DLD1 (cell line): ENCODE measurements around the gene PAX7.

ENCODE experiments used
- in situ Hi-C: cut with HindIII; loops from 2 replicates; pipeline ENCODE4 v1.10.0; 2017; ENCODE audit warnings: low sequenced_read_pairs

PAX7 gene

DNA sequence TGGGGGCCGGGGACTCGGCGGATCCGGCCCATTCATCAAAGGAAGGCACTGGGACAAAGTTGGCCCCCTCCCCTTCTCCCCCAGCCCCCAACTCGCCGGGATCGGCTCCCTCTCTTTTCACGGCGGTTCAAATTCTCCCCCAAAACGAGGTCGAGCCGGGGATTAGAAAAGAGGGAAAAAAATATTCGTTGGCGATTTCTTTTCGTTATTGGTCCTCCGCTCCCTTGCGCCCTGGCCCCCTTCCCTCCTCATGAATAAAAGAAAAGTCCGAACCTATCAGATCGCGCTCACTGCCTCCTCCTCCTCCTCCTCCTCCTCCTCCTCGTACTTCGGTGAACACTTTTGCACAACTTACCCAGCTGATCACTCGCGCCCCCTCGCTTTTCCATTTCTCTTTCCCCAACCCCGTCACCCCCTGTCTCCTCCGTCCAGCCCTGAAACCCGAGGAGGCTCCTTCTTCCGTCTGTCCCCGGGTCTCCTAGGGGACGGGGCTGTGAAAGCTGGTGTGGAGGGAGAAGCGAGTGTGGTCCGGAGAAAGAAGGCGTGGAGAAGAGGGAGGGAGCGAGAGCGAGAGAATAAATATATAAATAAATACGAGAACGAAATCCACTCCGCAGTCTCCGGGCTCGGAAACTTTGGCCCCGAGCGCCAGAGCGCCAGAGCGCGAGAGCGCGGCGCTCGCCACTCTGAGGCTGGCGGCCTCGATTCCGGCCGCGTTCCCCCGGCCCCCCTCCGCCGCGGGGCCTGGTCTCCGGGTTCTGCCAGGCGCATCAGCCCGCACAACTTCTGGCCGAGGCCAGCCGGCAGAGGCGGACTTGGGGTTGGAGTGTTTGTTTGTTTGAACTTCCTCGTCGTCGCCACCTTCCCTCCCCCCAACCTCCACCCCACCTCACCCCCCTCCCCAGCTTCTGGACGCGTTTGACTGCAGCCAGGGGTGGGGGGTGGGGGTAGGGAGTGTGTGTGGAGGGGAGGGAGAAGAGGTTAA is at the start of gene PAX7:
Gene PAX7 (plus strand): TSS at position 336 of the 985 bp plus-strand sequence. CDS start 758 bp downstream, outside the sequence.
- in situ Hi-C loops, result no loop called here

DNA sequence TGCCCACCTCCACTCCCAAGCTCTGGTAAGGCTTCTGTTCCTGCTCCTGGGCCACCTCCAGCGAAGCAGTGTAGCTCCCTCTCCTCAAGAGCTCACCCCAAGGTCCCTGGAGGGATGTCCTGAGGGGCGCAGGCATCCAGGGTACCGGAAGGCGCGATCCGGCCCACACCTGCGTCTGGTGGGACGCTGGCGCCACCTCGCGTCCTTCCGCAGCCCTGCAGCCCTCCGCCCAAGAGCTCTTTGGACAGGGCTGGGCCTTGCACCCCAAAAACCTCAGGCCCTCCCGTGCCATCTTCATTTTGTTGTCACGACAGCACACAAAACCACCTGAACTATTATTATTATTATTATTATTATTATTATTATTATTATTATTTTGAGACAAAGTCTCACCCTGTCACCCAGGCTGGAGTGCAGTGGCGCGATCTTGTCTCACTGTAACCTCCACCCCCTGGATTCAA is 49.2 kb upstream of the PAX7 start:
- in situ Hi-C loops, result loop anchor here (10.0 kb wide), 1 partner anchor 253 kb away; no protein-coding TSS in a partner anchor

- in situ Hi-C loops, result loop anchor here (10.0 kb wide), 1 partner anchor 252 kb away; no protein-coding TSS in a partner anchor
Measured at GRCh38 chr1:18582890-18583289, 47.8 kb upstream of the PAX7 start.

DNA sequence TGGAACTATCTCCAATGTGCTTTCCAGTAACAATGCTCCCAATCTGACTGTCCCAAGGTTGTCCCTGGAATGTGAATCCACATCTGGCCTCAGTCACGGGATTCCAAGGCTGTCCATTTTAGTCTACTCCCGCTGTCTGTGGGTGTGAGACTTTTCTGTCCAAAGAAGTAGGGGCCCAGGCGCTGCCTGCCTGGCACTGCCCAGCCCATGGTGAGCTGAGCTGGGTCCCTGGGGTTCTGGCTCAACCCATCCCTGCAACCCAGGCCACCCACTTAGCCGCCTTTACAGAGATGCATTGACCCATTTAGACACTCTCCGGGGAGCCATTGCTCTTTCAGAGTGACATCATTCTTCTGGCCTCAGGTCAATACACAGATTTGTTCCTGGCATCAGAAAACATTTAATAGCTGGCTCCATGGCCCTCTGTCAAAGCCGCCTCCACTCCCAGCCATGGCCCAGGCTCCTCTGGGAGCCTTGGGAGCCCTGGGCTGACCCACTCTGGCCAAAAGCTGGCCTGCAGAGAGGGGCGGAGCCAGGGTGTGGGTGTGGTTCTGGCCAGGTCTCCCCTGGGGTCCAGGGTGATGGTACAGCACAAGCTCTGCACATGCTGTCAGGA is 47.2 kb upstream of the PAX7 start:
- in situ Hi-C loops, result loop anchor here (10.0 kb wide), 1 partner anchor 251 kb away; no protein-coding TSS in a partner anchor

DNA sequence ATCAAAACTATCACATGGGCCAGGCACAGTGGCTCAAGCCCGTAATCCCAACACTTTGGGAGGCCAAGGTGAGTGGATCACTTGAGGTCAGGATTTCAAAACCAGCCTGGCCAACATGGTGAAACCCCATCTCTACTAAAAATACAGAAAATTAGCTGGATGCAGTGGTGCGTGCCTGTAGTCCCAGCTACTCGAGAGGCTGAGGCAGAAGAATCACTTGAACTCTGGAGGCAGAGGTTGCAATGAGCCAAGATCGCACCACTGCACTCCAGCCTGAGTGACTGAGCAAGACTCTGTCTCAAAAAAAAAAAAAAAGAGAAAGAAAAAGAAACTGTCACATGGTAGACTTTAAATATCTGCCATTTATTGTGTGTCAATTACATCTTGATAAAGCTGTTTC is 44.6 kb upstream of the PAX7 start:
- in situ Hi-C loops, result loop anchor here (10.0 kb wide), 1 partner anchor 249 kb away; no protein-coding TSS in a partner anchor

DNA sequence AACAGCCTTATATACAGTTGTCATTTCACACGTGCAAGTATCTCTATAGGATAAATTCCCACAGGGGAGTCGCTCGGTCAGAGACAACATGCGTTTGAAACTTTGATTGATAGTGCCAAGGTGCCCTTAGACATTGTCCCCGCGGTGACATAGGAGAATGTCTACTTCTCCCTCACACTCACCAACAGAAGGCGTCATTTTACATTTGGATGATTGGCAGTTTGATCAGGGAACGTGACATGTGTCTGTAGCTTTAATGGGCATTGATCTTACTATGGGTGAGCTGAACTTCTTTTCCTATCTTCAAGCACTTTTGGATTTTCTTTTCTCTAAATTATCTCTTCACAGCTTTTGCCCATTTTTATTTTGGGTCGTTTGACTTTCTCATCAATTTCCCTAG is 42.6 kb upstream of the PAX7 start:
- in situ Hi-C loops, result loop anchor here (10.0 kb wide), 1 partner anchor 247 kb away; no protein-coding TSS in a partner anchor

DNA sequence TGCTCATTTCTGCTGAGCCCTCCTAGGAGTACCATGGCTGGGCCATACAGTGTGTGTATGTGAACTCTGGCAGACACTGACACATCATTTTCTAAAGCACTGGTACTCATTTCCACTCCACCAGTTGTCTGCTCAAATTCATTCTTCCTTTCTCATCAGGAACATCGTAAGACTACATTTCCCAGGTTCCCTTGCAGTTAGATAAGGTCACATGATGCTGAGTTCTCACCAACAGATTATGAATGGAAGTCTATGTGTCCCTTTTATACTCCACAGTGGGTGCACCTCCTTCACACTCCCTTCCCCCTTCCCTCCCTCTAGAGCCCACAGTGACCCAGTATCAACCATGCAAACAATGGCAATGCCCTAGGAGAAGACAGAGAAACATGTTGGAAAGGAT is 38.3 kb upstream of the PAX7 start:
- in situ Hi-C loops, result no loop called here

GRCh38 chr1:18597160-18598042 is 33.2 kb upstream of the PAX7 start:
- in situ Hi-C loops, result no loop called here

- in situ Hi-C loops, result no loop called here
Measured at GRCh38 chr1:18599086-18599485, 31.6 kb upstream of the PAX7 start.

DNA sequence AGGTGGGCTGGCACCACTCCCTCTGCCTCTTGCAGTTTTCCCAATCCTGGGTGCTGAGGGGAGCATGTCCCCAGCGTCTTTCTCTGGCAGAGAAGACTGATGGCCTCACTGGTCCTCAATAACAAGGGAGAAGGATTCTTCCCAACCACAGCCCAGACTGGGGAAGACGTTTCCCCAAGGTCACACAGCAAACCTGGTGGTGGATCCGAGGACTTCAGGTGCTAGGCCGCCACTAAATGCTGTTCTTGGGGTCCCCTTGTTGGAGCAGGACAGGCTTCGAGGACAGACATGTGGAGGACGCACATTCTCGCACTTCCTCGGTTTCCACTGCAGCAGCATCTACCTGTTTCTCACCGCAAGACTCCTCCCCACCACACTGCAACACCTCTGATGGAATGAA is 30.9 kb upstream of the PAX7 start:
- in situ Hi-C loops, result no loop called here

- in situ Hi-C loops, result no loop called here
Measured at GRCh38 chr1:18602533-18603211, 28.0 kb upstream of the PAX7 start.

GRCh38 chr1:18603212-18603852 is 27.3 kb upstream of the PAX7 start:
- in situ Hi-C loops, result no loop called here

- in situ Hi-C loops, result no loop called here
Measured at GRCh38 chr1:18606443-18607288, 24.0 kb upstream of the PAX7 start.

- in situ Hi-C loops, result no loop called here
Measured at GRCh38 chr1:18607289-18607760, 23.3 kb upstream of the PAX7 start.

DNA sequence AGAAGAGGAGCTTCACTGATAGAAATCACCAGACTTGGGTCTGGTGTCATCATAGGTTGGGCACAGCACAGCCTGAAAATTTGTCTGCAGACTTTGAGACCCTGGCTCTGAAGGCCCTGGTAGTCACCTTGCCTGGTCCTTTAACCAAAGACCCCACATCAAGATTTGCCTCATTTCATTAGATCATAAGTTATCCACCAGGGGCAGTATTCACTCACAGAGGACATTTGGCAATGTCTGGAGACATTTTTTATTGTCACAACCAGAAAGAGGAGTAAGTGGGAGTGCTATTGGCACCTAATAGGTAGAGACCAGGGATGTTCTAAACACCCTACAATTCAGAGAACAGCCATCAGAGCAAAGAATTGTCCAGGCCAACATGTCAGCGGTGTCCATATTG is 22.1 kb upstream of the PAX7 start:
- in situ Hi-C loops, result no loop called here

DNA sequence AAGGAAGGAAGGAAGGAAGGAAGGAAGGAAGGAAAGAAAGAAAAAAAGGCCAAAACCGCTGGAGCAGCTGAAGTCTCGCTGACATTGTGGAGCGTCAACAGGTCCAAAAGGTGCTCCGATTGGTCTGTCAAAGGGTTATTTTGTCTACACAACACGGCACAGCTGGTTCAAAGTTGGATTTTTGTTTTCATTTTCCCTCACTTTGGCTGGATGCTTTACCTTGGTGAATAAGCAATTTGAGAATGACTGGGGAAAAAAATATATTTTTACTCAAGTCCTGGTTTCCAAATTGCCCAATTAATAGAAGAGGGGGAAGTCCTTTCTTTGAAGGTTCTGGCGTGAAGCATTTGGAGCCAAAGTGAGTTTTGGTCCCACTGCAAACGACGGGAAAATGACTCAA is 19.3 kb upstream of the PAX7 start:
- in situ Hi-C loops, result no loop called here

DNA sequence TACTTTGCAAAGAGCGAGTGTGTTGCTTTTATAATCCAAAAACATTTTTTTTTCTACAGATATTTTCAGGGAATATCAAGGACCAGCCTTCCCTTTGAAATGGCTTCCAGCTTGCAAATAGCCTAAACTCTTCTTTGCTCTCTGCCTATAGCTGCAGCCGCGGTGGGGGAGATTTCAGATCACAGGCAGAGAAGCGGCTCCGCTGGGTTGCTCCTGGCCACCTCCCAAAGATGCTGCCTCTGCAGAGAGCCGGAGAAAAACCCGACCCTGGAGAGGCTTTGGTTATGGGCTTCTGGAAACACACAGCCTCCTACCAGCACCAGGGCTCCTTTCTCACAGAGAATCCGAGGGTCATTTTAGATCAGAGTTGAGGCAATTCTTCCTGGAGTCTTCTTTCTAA is 18.6 kb upstream of the PAX7 start:
- in situ Hi-C loops, result no loop called here

DNA sequence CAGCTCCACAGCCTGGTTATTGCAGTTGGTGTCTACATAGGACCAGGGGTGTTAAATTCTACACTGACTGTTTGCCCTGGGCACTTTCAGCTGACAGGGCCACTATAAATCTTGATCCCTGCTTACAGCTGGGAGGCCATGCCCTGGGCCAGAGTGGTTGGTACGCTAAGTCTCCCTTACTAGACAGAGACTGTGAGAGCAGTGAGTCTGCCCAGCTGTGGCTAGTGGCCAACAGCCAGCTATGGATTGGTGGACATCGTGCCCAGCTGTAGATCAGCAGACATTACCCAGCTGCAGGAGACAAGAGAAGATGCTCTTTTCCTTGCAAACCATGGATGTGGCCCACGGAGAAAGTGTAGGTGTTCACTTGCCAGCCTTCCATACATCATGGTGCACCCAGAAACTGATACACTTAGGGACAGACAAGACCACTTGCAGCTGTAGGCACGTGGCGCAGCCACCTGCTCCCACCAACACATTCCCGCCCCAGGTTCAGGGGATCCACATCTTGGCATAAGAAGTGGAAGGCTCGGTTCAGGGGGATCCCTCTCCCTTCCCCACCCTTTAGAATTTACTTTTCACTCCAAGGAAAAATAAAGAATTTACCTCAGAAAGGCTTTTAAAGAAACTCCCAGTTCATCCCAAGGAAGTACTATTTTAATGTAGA is 16.4 kb upstream of the PAX7 start:
- in situ Hi-C loops, result no loop called here
